ACHN (cell line): ENCODE measurements around the gene BCAS4.
"Not testable (repeated sequence)": the region's sequence is repeated elsewhere in the genome, so short reads cannot be mapped to it uniquely, and the experiment has no call there.

Experiments used
- DNase-seq: peaks from one replicate; pipeline ENCODE4 v3.0.0-alpha.2; 2015
- in situ Hi-C: cut with HindIII; loops from 2 replicates; pipeline ENCODE4 v1.10.0; 2017; ENCODE audit warnings: low sequenced_read_pairs, low pct_ligation_motif_present, low pct_unique_long_range_greater_than_20kb

BCAS4 gene

GRCh38 chr20:50865591-50865990 lies 70.7 kb downstream of the BCAS4 start:
- in situ Hi-C loops = no loop called here
- no peak for DNase-seq

GRCh38 chr20:50866036-50866685 lies 71.3 kb downstream of the BCAS4 start:
- in situ Hi-C loops = no loop called here
- DNase-seq = no peak

- no peak for DNase-seq
- in situ Hi-C loops = no loop called here
These were observed 72.0 kb downstream of the BCAS4 start for GRCh38 chr20:50866831-50867230.

GRCh38 chr20:50867805-50868204 lies 72.9 kb downstream of the BCAS4 start:
- in situ Hi-C loops = no loop called here
- DNase-seq = no peak

- DNase-seq = no peak
- in situ Hi-C loops = no loop called here
These were observed 73.9 kb downstream of the BCAS4 start for GRCh38 chr20:50868509-50869495.

- in situ Hi-C loops = no loop called here
- no peak for DNase-seq
These were observed 75.8 kb downstream of the BCAS4 start for GRCh38 chr20:50870561-50871161.

- in situ Hi-C loops = no loop called here
- DNase-seq = no peak
These were observed 77.9 kb downstream of the BCAS4 start for GRCh38 chr20:50872560-50873425.

GRCh38 chr20:50873585-50873984 lies 78.7 kb downstream of the BCAS4 start:
- in situ Hi-C loops = no loop called here
- DNase-seq = no peak

GRCh38 chr20:50874111-50874757 lies 79.4 kb downstream of the BCAS4 start:
- DNase-seq = no peak
- in situ Hi-C loops = no loop called here

- DNase-seq = no peak
- in situ Hi-C loops = no loop called here
These were observed 80.2 kb downstream of the BCAS4 start for GRCh38 chr20:50874758-50875665.

- in situ Hi-C loops = no loop called here
- no peak for DNase-seq
These were observed 81.3 kb downstream of the BCAS4 start for GRCh38 chr20:50876063-50876685.

GRCh38 chr20:50876816-50877215 lies 82.0 kb downstream of the BCAS4 start:
- no peak for DNase-seq
- in situ Hi-C loops = no loop called here

- no peak for DNase-seq
- in situ Hi-C loops = no loop called here
These were observed 82.4 kb downstream of the BCAS4 start for GRCh38 chr20:50877232-50877743.

GRCh38 chr20:50879649-50880550 lies 85.0 kb downstream of the BCAS4 start:
- no peak for DNase-seq
- in situ Hi-C loops = no loop called here

GRCh38 chr20:50881759-50882424 lies 87.0 kb downstream of the BCAS4 start:
- in situ Hi-C loops, DNase-seq: not testable (repeated sequence)
